ENCODE data around the gene TTC13.

- TF ChIP-seq CTCF (IDR thresholded peaks at IDR 0.05; ENCODE audit: poor library complexity) (no peak), EZH2 (IDR thresholded peaks at IDR 0.05; ENCODE audit: borderline replicate concordance) (no peak)
Observed at GRCh38 chr1:230971771-230972170, 6.9 kb downstream of the TTC13 start.
